Hepatocyte (in vitro differentiated cells): ENCODE measurements around the gene RPL4. TPM values are rescaled to one million over a fixed set of nuclear protein-coding genes. Genes with fewer than 3 reads are reported as not detected.
A peak's percentile ranks its signal among the peaks of the same experiment; 100 is the strongest.
"Not testable (repeated sequence)": the region's sequence is repeated elsewhere in the genome, so short reads cannot be mapped to it uniquely, and the experiment has no call there.

ENCODE experiments used
- DNase-seq: peaks from one replicate; pipeline ENCODE4 v3.0.0-alpha.2; 2016; ENCODE audit warnings: low spot score
- H2AFZ ChIP-seq: fragments of 200-600 bp; sonication (generic); 2 replicates; pipeline ENCODE4 v1.6.0; 2016; ENCODE audit warnings: antibody characterized with exemption, mild to moderate bottlenecking
- H3K27ac ChIP-seq: fragments of 200-600 bp; sonication (generic); 2 replicates; pipeline ENCODE4 v1.5.1; 2016; ENCODE audit warnings: mild to moderate bottlenecking
- H3K27me3 ChIP-seq: fragments of 200-600 bp; sonication (generic); 2 replicates; pipeline ENCODE4 v1.6.1; 2016
- H3K36me3 ChIP-seq: fragments of 200-600 bp; sonication (generic); replicated peaks from 2 replicates; pipeline ENCODE4 v1.5.1; 2016; ENCODE audit warnings: low read depth; ENCODE audit not compliant: insufficient read depth
- H3K4me1 ChIP-seq: fragments of 200-600 bp; sonication (generic); 2 replicates; pipeline ENCODE4 v1.5.1; 2016; ENCODE audit warnings: mild to moderate bottlenecking, moderate library complexity; ENCODE audit not compliant: insufficient read depth
- H3K4me2 ChIP-seq: fragments of 200-600 bp; sonication (generic); 2 replicates; pipeline ENCODE4 v1.6.0; 2016
- H3K4me3 ChIP-seq: fragments of 200-600 bp; sonication (generic); 2 replicates; pipeline ENCODE4 v1.5.1; 2016; ENCODE audit warnings: mild to moderate bottlenecking
- H3K79me2 ChIP-seq: fragments of 200-600 bp; sonication (generic); 2 replicates; pipeline ENCODE4 v1.6.0; 2017; ENCODE audit warnings: mild to moderate bottlenecking
- H3K9me2 ChIP-seq: fragments of 200-600 bp; sonication (generic); replicated peaks from 2 replicates; pipeline ENCODE4 v1.6.0; 2017; ENCODE audit warnings: mild to moderate bottlenecking; ENCODE audit not compliant: insufficient read depth
- H3K9me3 ChIP-seq: fragments of 200-600 bp; sonication (generic); 2 replicates; pipeline ENCODE4 v1.5.1; 2016; ENCODE audit warnings: low read depth, mild to moderate bottlenecking
- H4K20me1 ChIP-seq: fragments of 200-600 bp; sonication (generic); 2 replicates; pipeline ENCODE4 v1.6.0; 2016; ENCODE audit warnings: mild to moderate bottlenecking; ENCODE audit not compliant: insufficient read depth, poor library complexity, severe bottlenecking
- EZH2 ChIP-seq: fragments of 200-600 bp; sonication (generic); IDR thresholded peaks from 2 replicates; pipeline ENCODE4 v1.6.1; 2016; ENCODE audit warnings: antibody characterized with exemption, mild to moderate bottlenecking, borderline replicate concordance
- EZH2phosphoT487 ChIP-seq: fragments of 200-600 bp; sonication (generic); IDR thresholded peaks from one replicate; pipeline ENCODE4 v1.6.1; 2018; ENCODE audit warnings: antibody characterized with exemption, mild to moderate bottlenecking, low read depth, moderate library complexity; ENCODE audit not compliant: unreplicated experiment, severe bottlenecking
- WGBS: methylation state at CpG from one replicate; pipeline ENCODE4 v1.1.6; 2016; ENCODE audit warnings: low lambda C conversion rate; ENCODE audit errors: missing lambda C conversion rate; 5-methylcytosine and 5-hydroxymethylcytosine counted together
- polyA plus RNA-seq: library from polyadenylated mRNA; unstranded; fragments of >200 nt; fragmentation: Nextera tagmentation; extraction: Ambion mirVana; gene quantifications from 2 replicates; pipeline ENCODE4 v1.2.1, GENCODE V29; 2016
- total RNA-seq: library from RNA; depleted of rRNA; stranded (reverse); fragments of >200 nt; gene quantifications from 2 replicates; pipeline ENCODE4 v1.2.3, GENCODE V29; 2014
- TF ChIP-seq, protein P1 (sequence below): fragments of 200-600 bp; sonication (generic); IDR thresholded peaks from 2 replicates; pipeline ENCODE4 v1.5.1; 2016; ENCODE audit warnings: antibody characterized with exemption, mild to moderate bottlenecking; ENCODE audit not compliant: poor library complexity

Gene RPL4
- total and polyA plus RNA-seq, 2 experiments from 2014 or later = 698 to 3,351 TPM

GRCh38 chr15:66503780-66504562 is 684 bp downstream of the RPL4 start:
- H3K4me1 ChIP-seq = peaks cover 13% of the 10 kb centered on the region
- peaks cover 63% of the 10 kb centered on the region for H3K79me2 ChIP-seq
- H4K20me1 ChIP-seq = peaks cover 31% of the 10 kb centered on the region
- peak overlapping the region; percentile 99 for H3K27ac ChIP-seq
- under 1% methylated on average over 12 of the region's 12 CpGs for WGBS
- no peaks in the 10 kb centered on the region for H3K27me3 ChIP-seq
- peak overlapping the region; percentile 91 for H3K4me2 ChIP-seq
- DNase-seq = no peak
- no peaks in the 10 kb centered on the region for H3K9me3 ChIP-seq
- peaks cover 11% of the 10 kb centered on the region for H3K36me3 ChIP-seq
- H3K9me2 ChIP-seq = no peaks in the 10 kb centered on the region
- H2AFZ ChIP-seq = no peak overlapping the region
- TF ChIP-seq EZH2 (no peak), EZH2phosphoT487 (no peak)
- TF ChIP-seq, protein P1, sequence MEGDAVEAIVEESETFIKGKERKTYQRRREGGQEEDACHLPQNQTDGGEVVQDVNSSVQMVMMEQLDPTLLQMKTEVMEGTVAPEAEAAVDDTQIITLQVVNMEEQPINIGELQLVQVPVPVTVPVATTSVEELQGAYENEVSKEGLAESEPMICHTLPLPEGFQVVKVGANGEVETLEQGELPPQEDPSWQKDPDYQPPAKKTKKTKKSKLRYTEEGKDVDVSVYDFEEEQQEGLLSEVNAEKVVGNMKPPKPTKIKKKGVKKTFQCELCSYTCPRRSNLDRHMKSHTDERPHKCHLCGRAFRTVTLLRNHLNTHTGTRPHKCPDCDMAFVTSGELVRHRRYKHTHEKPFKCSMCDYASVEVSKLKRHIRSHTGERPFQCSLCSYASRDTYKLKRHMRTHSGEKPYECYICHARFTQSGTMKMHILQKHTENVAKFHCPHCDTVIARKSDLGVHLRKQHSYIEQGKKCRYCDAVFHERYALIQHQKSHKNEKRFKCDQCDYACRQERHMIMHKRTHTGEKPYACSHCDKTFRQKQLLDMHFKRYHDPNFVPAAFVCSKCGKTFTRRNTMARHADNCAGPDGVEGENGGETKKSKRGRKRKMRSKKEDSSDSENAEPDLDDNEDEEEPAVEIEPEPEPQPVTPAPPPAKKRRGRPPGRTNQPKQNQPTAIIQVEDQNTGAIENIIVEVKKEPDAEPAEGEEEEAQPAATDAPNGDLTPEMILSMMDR = no peak
- H3K4me3 ChIP-seq = peak overlapping the region; percentile 91

GRCh38 chr15:66503041-66503648 is 1.5 kb downstream of the RPL4 start:
- not testable (repeated sequence) for H2AFZ ChIP-seq, DNase-seq, H3K9me2 ChIP-seq, H3K9me3 ChIP-seq, H3K27me3 ChIP-seq
- Histone ChIP-seq H3K4me2 (peak overlapping the region; percentile 91), H4K20me1 (peaks cover 31% of the 10 kb centered on the region), H3K4me1 (peaks cover 13% of the 10 kb centered on the region), H3K4me3 (peak overlapping the region; percentile 91), H3K36me3 (peaks cover 11% of the 10 kb centered on the region), H3K27ac (peak overlapping the region; percentile 99), H3K79me2 (peaks cover 59% of the 10 kb centered on the region)
- WGBS = 41% methylated on average over 13 of the region's 13 CpGs

- Histone ChIP-seq H3K4me3 (no peak overlapping the region), H3K4me1 (peaks cover 13% of the 10 kb centered on the region), H3K9me2 (no peaks in the 10 kb centered on the region), H3K27me3 (no peaks in the 10 kb centered on the region), H2AFZ (no peak overlapping the region), H3K79me2 (peaks cover 59% of the 10 kb centered on the region), H4K20me1 (peaks cover 31% of the 10 kb centered on the region), H3K9me3 (no peaks in the 10 kb centered on the region), H3K27ac (peak overlapping the region; percentile 99), H3K4me2 (peak overlapping the region; percentile 91), H3K36me3 (peaks cover 11% of the 10 kb centered on the region)
- 90% methylated on average over 10 of the region's 10 CpGs for WGBS
- DNase-seq = no peak
- no peak for TF ChIP-seq EZH2
- TF ChIP-seq EZH2phosphoT487 = no peak
- TF ChIP-seq, protein P1 = no peak
Measured at GRCh38 chr15:66502491-66502890, 2.2 kb downstream of the RPL4 start.

DNA sequence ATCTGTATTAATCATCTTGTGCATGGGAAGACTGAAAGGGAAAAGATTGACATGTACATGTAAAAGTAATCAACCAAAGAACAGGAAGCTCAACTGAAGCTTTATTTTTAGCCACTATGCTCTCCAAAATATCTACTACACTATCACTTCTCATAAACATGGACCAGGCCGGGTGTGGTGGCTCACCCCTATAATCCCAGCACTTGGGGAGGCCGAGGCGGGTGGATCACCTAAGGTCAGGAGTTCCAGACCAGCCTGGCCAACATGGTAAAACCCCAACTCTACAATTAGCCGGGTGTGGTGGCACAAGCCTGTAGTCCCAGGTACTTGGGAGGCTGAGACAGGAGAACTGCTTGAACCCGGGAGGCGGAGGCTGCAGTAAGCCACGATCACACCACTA is 4.3 kb downstream of the RPL4 start:
- peaks cover 23% of the 10 kb centered on the region for H3K4me1 ChIP-seq
- not testable (repeated sequence) for H3K27ac ChIP-seq, H3K27me3 ChIP-seq, H3K9me3 ChIP-seq, H3K9me2 ChIP-seq, DNase-seq, H3K4me2 ChIP-seq, H2AFZ ChIP-seq, H3K4me3 ChIP-seq
- peaks cover 11% of the 10 kb centered on the region for H3K36me3 ChIP-seq
- WGBS = 95% methylated on average over 7 of the region's 7 CpGs
- peaks cover 31% of the 10 kb centered on the region for H4K20me1 ChIP-seq
- peaks cover 63% of the 10 kb centered on the region for H3K79me2 ChIP-seq
